Hepatic stellate cell (primary cell): ENCODE results near the gene EEFSEC.

ENCODE experiments used
- DNase-seq: peaks from one replicate; pipeline ENCODE4 v3.0.0; 2011; ENCODE audit warnings: low spot score

Gene EEFSEC

GRCh38 chr3:128273109-128273840 lies 120.0 kb downstream of the EEFSEC start:
- no peak for DNase-seq

GRCh38 chr3:128273841-128274573 lies 120.7 kb downstream of the EEFSEC start:
- DNase-seq = no peak

- DNase-seq = peak; percentile 95
Measured at GRCh38 chr3:128274837-128275236, 121.6 kb downstream of the EEFSEC start.

GRCh38 chr3:128275316-128276145 lies 122.2 kb downstream of the EEFSEC start:
- DNase-seq = no peak

- DNase-seq = no peak
Measured at GRCh38 chr3:128276146-128276435, 122.8 kb downstream of the EEFSEC start.

GRCh38 chr3:128276577-128277183 lies 123.4 kb downstream of the EEFSEC start:
- no peak for DNase-seq

GRCh38 chr3:128277378-128278069 lies 124.2 kb downstream of the EEFSEC start:
- DNase-seq = no peak

- no peak for DNase-seq
Measured at GRCh38 chr3:128278130-128278529, 124.8 kb downstream of the EEFSEC start.

- DNase-seq = peak; percentile 74
Measured at GRCh38 chr3:128278761-128279600, 125.7 kb downstream of the EEFSEC start.

- DNase-seq = no peak
Measured at GRCh38 chr3:128279601-128279880, 126.3 kb downstream of the EEFSEC start.

- DNase-seq = no peak
Measured at GRCh38 chr3:128280481-128281052, 127.3 kb downstream of the EEFSEC start.

- no peak for DNase-seq
Measured at GRCh38 chr3:128281056-128281455, 127.8 kb downstream of the EEFSEC start.

GRCh38 chr3:128281461-128282367 lies 128.4 kb downstream of the EEFSEC start:
- no peak for DNase-seq

- peak; percentile 53 for DNase-seq
Measured at GRCh38 chr3:128282380-128283196, 129.3 kb downstream of the EEFSEC start.

GRCh38 chr3:128283421-128283820 lies 130.1 kb downstream of the EEFSEC start:
- DNase-seq = no peak

- no peak for DNase-seq
Measured at GRCh38 chr3:128285042-128285966, 132.0 kb downstream of the EEFSEC start.

GRCh38 chr3:128285967-128286321 lies 132.7 kb downstream of the EEFSEC start:
- no peak for DNase-seq

GRCh38 chr3:128286691-128287090 lies 133.4 kb downstream of the EEFSEC start:
- DNase-seq = no peak
